ENCODE measurements around the gene PIP5K1C.

PIP5K1C gene

DNA sequence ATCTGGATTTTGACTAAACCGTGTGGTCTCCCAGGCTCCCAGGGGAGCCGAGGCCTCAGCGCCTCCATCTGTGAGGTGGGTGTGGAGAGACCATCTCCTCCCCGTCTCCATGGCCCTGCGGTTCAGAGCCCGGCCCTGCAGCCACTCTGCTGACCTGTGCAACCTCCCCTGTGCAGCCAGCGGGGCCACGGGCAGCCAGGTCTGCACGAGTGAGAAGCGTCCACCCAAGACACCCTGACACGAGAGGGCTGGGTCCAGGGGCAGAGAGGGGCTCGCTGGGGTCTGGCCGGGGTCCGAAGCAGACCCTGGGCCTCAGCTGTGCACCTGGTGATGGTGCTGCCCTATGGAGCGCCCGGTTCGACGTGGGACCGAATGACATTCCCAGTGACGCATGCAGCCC, 63.3 kb downstream of the PIP5K1C start:
- TF ChIP-seq, protein P1, sequence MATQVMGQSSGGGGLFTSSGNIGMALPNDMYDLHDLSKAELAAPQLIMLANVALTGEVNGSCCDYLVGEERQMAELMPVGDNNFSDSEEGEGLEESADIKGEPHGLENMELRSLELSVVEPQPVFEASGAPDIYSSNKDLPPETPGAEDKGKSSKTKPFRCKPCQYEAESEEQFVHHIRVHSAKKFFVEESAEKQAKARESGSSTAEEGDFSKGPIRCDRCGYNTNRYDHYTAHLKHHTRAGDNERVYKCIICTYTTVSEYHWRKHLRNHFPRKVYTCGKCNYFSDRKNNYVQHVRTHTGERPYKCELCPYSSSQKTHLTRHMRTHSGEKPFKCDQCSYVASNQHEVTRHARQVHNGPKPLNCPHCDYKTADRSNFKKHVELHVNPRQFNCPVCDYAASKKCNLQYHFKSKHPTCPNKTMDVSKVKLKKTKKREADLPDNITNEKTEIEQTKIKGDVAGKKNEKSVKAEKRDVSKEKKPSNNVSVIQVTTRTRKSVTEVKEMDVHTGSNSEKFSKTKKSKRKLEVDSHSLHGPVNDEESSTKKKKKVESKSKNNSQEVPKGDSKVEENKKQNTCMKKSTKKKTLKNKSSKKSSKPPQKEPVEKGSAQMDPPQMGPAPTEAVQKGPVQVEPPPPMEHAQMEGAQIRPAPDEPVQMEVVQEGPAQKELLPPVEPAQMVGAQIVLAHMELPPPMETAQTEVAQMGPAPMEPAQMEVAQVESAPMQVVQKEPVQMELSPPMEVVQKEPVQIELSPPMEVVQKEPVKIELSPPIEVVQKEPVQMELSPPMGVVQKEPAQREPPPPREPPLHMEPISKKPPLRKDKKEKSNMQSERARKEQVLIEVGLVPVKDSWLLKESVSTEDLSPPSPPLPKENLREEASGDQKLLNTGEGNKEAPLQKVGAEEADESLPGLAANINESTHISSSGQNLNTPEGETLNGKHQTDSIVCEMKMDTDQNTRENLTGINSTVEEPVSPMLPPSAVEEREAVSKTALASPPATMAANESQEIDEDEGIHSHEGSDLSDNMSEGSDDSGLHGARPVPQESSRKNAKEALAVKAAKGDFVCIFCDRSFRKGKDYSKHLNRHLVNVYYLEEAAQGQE (IDR thresholded peaks at IDR 0.05; ENCODE audit: insufficient read depth in 1 of 2, low read depth in 2 of 2, low read length in 2 of 2), result no peak
- TF ChIP-seq SIN3A (IDR thresholded peaks at IDR 0.05; ENCODE audit: borderline replicate concordance, insufficient read depth, low read length) (no peak), FOXP2 (optimal IDR thresholded peaks at IDR 0.05; ENCODE audit: borderline replicate concordance, extremely low read depth, extremely low read length, insufficient read depth) (no peak), POLR2AphosphoS5 (IDR thresholded peaks at IDR 0.05; ENCODE audit: low read depth, low read length) (no peak), TAF1 (IDR thresholded peaks at IDR 0.05; ENCODE audit: borderline replicate concordance, insufficient read depth, low read length) (no peak)

DNA sequence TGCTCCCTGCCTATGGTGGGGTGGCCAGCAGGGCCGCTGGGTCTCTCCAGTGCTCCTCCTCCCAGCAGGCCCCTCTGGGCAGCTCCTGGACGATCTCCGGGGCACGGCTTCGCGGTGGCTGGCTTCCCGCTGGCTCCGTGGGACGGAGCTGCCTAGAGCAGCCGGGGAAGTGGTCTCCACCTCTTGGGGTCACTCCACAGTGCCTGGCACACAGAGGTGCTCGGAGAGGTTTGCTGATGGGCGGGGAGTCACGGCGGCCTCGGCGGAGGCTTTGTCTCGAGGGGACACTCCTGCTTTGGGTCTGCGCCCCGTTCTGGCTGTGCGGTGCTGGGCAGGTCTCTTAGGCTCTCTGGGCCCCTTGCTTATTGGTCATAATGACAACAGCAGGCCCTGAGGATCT, 63.8 kb downstream of the PIP5K1C start:
- no peak for TF ChIP-seq FOXP2 (optimal IDR thresholded peaks at IDR 0.05; ENCODE audit: borderline replicate concordance, extremely low read depth, extremely low read length, insufficient read depth)
- TF ChIP-seq TAF1 (IDR thresholded peaks at IDR 0.05; ENCODE audit: borderline replicate concordance, insufficient read depth, low read length), result no peak
- TF ChIP-seq SIN3A (IDR thresholded peaks at IDR 0.05; ENCODE audit: borderline replicate concordance, insufficient read depth, low read length), result no peak
- TF ChIP-seq POLR2AphosphoS5 (IDR thresholded peaks at IDR 0.05; ENCODE audit: low read depth, low read length), result no peak
- TF ChIP-seq, protein P1 (IDR thresholded peaks at IDR 0.05; ENCODE audit: insufficient read depth in 1 of 2, low read depth in 2 of 2, low read length in 2 of 2), result no peak

DNA sequence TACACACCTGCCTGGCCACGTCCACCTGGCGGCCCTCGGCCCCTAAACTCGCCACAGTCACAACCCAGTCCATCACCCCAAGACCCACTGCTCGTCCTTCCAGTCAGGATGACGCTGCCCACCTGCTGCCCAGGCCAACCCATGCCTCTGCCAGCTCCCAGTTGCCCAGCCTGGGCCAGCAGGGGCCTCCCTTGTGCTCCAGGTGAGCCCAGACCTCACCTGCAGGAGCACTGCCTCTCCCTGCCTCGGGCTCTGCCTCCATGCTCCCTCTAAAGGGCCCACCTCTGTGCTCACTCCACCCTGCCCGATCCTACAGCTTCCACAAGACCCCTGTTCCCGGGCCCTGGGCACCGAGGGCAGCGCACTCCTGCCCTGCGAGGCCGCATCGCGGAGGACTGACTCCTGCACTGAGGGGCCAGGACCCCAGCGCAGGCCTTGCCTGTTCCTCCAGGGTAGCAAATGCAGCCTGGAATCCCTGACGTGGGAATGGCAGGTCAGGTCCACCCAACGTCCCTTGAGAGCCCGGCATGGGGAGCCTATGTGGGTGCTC, 65.7 kb downstream of the PIP5K1C start:
- TF ChIP-seq FOXP2 (optimal IDR thresholded peaks at IDR 0.05; ENCODE audit: borderline replicate concordance, extremely low read depth, extremely low read length, insufficient read depth) (no peak), POLR2AphosphoS5 (IDR thresholded peaks at IDR 0.05; ENCODE audit: low read depth, low read length) (no peak), SIN3A (IDR thresholded peaks at IDR 0.05; ENCODE audit: borderline replicate concordance, insufficient read depth, low read length) (no peak), TAF1 (IDR thresholded peaks at IDR 0.05; ENCODE audit: borderline replicate concordance, insufficient read depth, low read length) (no peak)
- TF ChIP-seq, protein P1 (IDR thresholded peaks at IDR 0.05; ENCODE audit: insufficient read depth in 1 of 2, low read depth in 2 of 2, low read length in 2 of 2), result no peak

DNA sequence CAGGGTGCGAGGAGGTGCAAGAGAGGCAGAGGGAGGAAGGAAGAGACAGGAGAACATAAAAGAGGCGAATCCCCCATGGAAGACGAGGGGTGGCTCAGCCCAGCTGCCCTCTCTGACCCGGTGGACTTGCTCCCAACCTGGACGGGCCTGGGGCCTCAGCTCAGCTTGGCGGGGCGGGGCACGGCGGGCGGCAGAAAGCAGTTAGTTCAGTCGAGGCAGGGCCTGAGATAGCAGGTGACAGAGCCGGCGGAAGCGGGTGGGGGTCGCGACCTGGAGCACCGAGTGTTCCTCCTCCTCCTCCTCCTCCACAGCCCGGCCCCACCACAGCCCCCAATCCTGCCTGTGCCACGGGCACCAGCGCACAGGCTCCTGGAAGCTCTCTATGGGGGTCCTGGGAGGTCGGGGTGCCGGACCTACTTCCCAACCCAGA, 66.7 kb downstream of the PIP5K1C start:
- TF ChIP-seq POLR2AphosphoS5 (IDR thresholded peaks at IDR 0.05; ENCODE audit: low read depth, low read length) (no peak), SIN3A (IDR thresholded peaks at IDR 0.05; ENCODE audit: borderline replicate concordance, insufficient read depth, low read length) (no peak), FOXP2 (optimal IDR thresholded peaks at IDR 0.05; ENCODE audit: borderline replicate concordance, extremely low read depth, extremely low read length, insufficient read depth) (no peak), TAF1 (IDR thresholded peaks at IDR 0.05; ENCODE audit: borderline replicate concordance, insufficient read depth, low read length) (no peak)
- TF ChIP-seq, protein P1 (IDR thresholded peaks at IDR 0.05; ENCODE audit: insufficient read depth in 1 of 2, low read depth in 2 of 2, low read length in 2 of 2), result no peak

Measured in PFSK-1 (cell line).